GM18526 (cell line): Measurements from ENCODE around the gene EFNA3.

Experiments
- POLR2A ChIP-seq: IDR thresholded peaks from 3 replicates; pipeline ENCODE4 v1.6.1; 2011; ENCODE audit not compliant: insufficient read length; ENCODE audit errors: extremely low read depth

EFNA3 gene

DNA sequence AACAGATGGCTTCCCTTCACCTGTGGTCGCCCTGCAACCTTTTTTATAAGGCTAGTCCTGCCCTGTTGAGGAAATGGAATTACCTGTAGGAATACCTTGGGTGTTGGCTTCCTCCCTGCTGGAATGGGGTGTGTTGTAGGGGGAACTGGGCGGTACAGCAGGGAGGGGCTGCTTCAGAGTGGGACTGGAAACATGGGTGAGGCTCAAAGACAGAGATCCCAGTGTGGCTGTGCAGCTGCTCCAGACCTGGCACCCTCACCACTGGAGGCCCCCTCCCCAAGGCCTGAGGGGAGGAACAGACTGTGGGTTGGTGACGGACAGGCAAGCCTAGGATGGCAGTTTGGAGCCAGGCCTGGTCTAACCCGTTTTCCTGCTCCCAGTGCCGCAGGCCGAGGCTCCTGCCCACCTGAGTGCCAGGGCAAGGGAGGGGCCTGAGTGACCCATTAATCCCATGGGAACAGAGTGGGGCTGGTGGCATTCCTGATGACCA, 4.5 kb downstream of the EFNA3 start:
- TF ChIP-seq POLR2A: no peak

DNA sequence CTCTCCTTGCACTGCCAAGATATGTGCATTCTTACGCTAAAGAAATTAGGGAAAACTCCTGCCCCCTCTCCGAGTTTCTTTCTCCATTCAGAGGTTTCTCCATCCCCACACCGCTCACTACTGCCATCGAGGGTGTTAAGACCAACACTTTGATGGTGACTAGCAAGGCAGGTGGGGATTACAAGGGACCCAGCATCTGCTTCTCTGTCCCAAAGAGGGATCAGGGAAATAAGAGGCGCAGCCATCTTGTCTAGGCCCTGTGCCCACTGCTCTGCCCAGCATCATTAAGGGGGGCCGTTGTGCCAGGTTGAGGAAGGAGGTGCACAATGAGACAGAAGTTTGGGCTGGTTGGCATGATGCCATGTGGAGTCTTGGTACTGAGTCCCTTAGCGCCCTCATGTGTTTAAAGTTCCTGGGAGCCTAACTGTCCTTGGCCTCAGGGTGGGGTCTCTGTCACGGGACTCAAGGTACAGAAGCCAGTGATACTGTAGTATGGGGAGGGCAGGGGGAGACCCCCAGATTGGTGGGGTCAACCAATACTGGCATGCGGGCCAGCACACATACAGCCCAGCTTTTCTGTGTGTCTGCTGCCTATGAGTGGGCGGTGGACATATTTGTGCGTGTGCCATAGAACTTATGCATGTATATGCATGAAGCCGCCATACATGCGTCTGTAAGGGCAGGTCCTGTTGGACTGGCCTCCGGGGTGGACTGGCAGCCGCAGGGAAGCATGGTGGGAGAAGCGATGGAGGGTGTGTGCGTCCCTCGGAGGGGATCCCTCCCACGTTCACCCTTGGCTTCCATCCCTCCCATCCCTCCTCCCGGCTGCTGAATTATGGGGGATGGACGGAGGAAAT, 5.5 kb downstream of the EFNA3 start:
- no peak for TF ChIP-seq POLR2A

- no peak for TF ChIP-seq POLR2A
Observed at GRCh38 chr1:155084722-155085503, 6.3 kb downstream of the EFNA3 start.

DNA sequence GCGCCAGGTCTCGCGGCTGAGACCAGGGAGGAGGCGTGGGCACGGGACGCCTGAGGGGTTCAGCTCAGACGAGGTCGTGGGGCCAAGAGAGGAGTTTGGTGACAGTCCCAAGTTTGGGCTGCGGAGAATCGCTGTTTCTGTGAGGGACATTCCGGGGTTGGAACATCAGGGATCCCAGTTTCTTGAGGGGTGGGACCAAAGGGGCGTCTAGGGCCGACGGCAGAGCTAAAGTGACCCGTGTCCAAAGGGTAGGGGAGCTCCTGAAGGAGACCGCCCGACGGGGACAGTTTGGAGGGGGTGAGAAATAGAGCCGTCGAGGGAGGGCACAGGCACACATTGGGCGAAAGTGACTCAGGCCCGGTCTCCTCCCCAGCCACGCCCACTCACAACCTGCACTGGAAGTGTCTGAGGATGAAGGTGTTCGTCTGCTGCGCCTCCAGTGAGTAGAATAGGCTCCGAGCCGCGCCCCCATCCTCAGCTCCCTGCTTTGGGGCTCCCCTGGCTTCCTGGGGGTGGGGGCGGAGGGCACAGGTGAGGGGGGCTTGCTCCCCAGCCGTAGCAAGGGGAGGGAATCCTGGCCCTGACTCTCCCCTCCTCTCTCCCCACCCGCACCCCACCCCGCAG, 7.0 kb downstream of the EFNA3 start:
- no peak for TF ChIP-seq POLR2A

GRCh38 chr1:155086128-155086741, 7.6 kb downstream of the EFNA3 start:
- no peak for TF ChIP-seq POLR2A

DNA sequence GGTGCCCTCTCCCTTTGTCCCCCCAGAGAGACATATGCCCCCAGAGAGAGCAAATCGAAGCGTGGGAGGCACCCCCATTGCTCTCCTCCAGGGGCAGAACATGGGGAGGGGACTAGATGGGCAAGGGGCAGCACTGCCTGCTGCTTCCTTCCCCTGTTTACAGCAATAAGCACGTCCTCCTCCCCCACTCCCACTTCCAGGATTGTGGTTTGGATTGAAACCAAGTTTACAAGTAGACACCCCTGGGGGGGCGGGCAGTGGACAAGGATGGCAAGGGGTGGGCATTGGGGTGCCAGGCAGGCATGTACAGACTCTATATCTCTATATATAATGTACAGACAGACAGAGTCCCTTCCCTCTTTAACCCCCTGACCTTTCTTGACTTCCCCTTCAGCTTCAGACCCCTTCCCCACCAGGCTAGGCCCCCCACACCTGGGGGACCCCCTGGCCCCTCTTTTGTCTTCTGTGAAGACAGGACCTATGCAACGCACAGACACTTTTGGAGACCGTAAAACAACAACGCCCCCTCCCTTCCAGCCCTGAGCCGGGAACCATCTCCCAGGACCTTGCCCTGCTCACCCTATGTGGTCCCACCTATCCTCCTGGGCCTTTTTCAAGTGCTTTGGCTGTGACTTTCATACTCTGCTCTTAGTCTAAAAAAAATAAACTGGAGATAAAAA, 8.4 kb downstream of the EFNA3 start:
- TF ChIP-seq POLR2A: no peak

- TF ChIP-seq POLR2A: no peak
Observed at GRCh38 chr1:155091071-155092051, 12.7 kb downstream of the EFNA3 start.

DNA sequence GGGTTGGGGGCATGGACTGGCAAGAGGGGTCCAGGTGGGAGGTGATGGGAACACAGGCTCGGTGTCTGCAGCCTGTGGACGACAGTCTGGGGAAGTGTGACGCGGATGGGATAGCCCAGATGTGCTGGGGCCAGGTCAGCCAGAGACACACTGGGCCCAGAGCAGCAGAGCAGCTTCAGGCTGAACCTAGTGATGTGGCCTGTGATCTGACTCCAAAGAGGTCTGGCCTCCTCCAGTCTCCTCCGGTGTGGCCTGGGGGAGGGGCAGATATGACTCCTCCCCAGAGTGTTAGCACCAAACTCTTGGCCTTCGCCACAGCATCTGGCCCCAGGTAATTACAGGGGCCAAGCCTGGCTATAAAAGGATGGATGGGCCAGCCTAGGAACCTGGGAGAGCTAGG, 13.5 kb downstream of the EFNA3 start:
- no peak for TF ChIP-seq POLR2A

GRCh38 chr1:155092641-155093040, 14.0 kb downstream of the EFNA3 start:
- no peak for TF ChIP-seq POLR2A

DNA sequence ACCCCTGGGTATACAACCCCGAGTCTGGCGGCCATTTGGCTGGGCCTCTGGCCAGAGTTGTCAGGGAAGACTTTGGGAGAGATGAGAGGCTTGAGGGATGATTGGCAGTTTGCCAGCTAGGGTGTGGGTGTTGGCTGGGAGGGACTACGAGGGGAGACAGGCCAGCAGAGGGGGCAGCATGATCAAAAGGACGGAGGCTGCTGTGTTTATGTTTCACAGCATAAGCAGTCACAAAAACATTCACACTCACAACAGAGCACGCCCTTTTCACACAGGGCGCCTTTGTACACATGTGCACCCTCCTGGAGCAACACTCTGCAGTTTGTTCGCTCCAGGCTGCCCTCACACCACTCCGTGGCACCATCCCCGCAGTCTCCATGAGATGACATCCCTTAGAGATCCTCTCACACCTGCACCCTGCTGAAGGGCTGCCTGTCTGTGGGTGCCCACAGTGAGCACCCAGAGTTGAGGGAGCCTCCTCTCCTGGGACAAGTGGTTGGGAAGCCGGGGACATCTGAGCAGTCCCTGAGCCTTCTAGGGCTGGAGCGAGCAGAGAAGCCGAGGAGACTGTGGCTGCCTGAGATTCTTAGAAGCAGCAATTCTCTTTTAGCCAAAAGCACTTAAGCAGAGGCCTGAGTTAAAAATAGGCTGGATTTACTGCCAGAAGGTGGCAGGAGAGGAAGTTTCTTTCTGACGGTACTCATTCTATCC, 15.4 kb downstream of the EFNA3 start:
- TF ChIP-seq POLR2A: no peak

- TF ChIP-seq POLR2A: no peak
Observed at GRCh38 chr1:155094622-155094948, 15.9 kb downstream of the EFNA3 start.

- TF ChIP-seq POLR2A: no peak
Observed at GRCh38 chr1:155099331-155099730, 20.7 kb downstream of the EFNA3 start.

GRCh38 chr1:155103325-155103724, 24.7 kb downstream of the EFNA3 start:
- TF ChIP-seq POLR2A: no peak
